Sigmoid colon (tissue), 4 donors: ENCODE results near the gene RAPGEF3.

Experiments used
- CTCF ChIP-seq, 4 experiments: fragments of 450-650 bp in 3 of 4; fragments of 200-600 bp in 1 of 4; IDR thresholded peaks; one replicate each; pipeline ENCODE4 v1.5.1; 2016 to 2019; ENCODE audit warnings: antibody characterized with exemption in 4 of 4, mild to moderate bottlenecking in 3 of 4, moderate library complexity in 2 of 4
- EP300 ChIP-seq, 4 donors: sonication (generic); formaldehyde crosslinking; IDR thresholded peaks; one replicate each; pipeline ENCODE4 v1.6.1; 2017; ENCODE audit warnings: antibody characterized with exemption in 4 of 4
- POLR2A ChIP-seq, 2 donors: fragments of 450-650 bp; IDR thresholded peaks; one replicate each; pipeline ENCODE4 v1.6.1; 2016; ENCODE audit warnings: antibody characterized with exemption in 2 of 2, mild to moderate bottlenecking in 2 of 2, moderate library complexity in 2 of 2
- POLR2AphosphoS5 ChIP-seq, 4 donors: sonication (generic); formaldehyde crosslinking; IDR thresholded peaks; one replicate each; pipeline ENCODE4 v1.6.1; 2017; ENCODE audit warnings: antibody characterized with exemption in 4 of 4

- TF ChIP-seq CTCF (IDR thresholded peaks at IDR 0.05) (no peak), POLR2AphosphoS5 (IDR thresholded peaks at IDR 0.05) (no peak), POLR2A (IDR thresholded peaks at IDR 0.05) (no peak), EP300 (IDR thresholded peaks at IDR 0.05) (no peak)
These were observed 29.4 kb downstream of the RAPGEF3 start for GRCh38 chr12:47729233-47729632.
